Right lobe of liver (tissue), 4 donors: ENCODE measurements around the gene MAPK6.

ENCODE experiments used
- POLR2A ChIP-seq: fragments of 450-650 bp; IDR thresholded peaks from one replicate; pipeline ENCODE4 v1.6.1; 2017; ENCODE audit warnings: antibody characterized with exemption, mild to moderate bottlenecking
- TF ChIP-seq, protein P1 (sequence below), 4 donors: fragments of 200-600 bp in 3 of 4; fragments of 450-650 bp in 1 of 4; IDR thresholded peaks; one replicate each; pipeline versions ENCODE4 v1.5.1 to v1.8.0; 2016 to 2022; ENCODE audit warnings: antibody characterized with exemption in 4 of 4, mild to moderate bottlenecking in 2 of 4
- donor health status: DM: no; HTN: no; CAD: no.
- donor health status: DM: no; HTN: no; CAD: no.
- donor health status: DM: no; HTN: yes; CAD: no.

DNA sequence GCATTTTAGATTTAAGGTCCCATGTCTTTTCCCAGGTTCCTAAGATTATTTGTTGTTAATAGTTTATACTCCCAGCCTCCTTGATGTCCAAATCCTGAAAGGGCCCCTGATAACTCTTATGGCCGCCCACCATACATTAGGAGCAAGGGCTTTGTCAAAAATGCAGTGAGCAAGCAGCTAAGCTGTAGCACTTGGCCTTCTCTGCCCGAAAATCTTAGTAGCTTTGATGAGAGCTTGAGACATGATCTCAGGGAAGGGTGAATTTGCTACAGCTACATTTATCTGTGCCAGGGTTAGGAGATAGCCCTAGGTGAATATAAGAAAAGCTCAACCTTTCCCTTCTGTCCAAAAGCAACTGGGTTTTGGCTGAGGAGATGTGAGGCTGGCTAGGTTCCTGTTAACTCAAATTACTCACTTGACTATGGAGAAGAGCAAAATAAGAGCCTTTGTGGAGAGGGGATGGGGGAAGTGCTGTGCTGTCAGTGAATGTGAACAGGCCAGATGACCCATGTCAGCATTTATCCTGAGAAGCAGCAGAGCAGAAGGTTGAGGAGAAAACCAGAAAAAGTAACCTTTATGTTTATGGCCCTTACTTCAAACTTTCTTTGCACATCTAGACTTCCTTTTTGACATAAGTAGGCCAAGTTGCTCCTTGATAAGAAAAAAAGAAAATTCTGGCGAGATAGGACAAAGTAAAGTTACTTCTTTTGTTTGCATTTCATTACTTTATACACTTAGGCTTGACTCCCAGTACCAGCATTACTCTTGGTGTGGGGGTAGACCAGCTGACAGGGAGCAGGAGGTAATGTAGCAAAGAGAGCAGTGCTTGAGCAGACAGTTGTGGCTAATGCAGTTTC lies 21.1 kb downstream of the MAPK6 start:
- no peak for TF ChIP-seq POLR2A
- TF ChIP-seq, protein P1, sequence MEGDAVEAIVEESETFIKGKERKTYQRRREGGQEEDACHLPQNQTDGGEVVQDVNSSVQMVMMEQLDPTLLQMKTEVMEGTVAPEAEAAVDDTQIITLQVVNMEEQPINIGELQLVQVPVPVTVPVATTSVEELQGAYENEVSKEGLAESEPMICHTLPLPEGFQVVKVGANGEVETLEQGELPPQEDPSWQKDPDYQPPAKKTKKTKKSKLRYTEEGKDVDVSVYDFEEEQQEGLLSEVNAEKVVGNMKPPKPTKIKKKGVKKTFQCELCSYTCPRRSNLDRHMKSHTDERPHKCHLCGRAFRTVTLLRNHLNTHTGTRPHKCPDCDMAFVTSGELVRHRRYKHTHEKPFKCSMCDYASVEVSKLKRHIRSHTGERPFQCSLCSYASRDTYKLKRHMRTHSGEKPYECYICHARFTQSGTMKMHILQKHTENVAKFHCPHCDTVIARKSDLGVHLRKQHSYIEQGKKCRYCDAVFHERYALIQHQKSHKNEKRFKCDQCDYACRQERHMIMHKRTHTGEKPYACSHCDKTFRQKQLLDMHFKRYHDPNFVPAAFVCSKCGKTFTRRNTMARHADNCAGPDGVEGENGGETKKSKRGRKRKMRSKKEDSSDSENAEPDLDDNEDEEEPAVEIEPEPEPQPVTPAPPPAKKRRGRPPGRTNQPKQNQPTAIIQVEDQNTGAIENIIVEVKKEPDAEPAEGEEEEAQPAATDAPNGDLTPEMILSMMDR (IDR thresholded peaks at IDR 0.05) = no peak
